Measurements from ENCODE around the gene ADAMTS2.

The ADAMTS2 gene

GRCh38 chr5:179124853-179125788 is 220.1 kb downstream of the ADAMTS2 start:
- no peak for DNase-seq (ENCODE audit: low read depth)

- no peak for DNase-seq (ENCODE audit: low read depth)
Measured at GRCh38 chr5:179124273-179124852, 220.9 kb downstream of the ADAMTS2 start.

GRCh38 chr5:179123491-179124272 is 221.6 kb downstream of the ADAMTS2 start:
- DNase-seq (ENCODE audit: low read depth), result no peak

- no peak for DNase-seq (ENCODE audit: low read depth)
Measured at GRCh38 chr5:179123109-179123426, 222.2 kb downstream of the ADAMTS2 start.

- DNase-seq (ENCODE audit: low read depth), result no peak
Measured at GRCh38 chr5:179122411-179123108, 222.7 kb downstream of the ADAMTS2 start.

DNA sequence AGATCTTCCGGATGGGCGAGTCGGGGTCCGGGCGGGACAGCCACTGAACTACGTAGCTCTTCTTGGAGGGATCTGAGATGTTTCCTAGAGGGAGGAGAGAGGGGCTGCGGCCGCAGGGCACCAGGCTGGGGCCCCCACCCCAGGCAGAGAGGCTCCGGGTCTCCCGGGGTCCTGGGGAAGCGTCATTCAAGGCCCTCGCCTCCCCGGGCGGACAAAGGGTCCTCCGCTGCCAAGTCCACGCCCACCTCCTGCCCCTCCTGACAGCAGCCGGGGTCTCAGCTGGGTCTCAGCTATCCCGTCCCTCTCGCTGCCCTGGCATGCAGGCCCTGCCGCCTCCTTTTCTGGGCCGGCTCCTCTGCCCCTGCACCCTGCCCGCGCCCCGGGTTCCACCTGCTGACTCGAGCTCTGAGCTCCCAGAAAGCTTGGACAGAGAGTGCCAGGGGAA is 223.6 kb downstream of the ADAMTS2 start:
- no peak for DNase-seq (ENCODE audit: low read depth)

- DNase-seq (ENCODE audit: low read depth), result no peak
Measured at GRCh38 chr5:179120951-179121666, 224.2 kb downstream of the ADAMTS2 start.

DNA sequence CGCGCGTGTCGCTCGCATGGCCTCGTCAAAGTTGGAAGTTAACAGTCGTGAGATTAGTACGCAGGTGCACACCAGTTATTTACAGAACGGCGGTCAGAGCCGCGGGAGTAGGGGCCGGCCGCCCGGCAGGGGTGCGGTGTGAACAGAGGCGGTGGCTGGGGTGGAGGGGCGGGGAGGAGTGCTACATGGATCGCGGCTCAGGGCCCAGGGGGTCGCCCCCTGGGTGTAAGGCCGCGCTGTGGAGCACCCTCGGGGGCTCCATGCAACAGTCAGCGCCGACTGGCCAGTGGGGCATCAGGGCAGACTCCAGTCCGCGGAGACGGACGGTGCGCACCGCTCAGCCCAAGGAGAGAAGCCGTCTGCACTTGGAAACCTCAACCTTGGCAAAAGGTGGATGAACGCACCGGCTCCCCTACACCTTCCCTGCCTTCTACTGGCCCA is 224.8 kb downstream of the ADAMTS2 start:
- DNase-seq (ENCODE audit: low read depth), result no peak

- DNase-seq (ENCODE audit: low read depth), result no peak
Measured at GRCh38 chr5:179119415-179120170, 225.7 kb downstream of the ADAMTS2 start.

- DNase-seq (ENCODE audit: low read depth), result no peak
Measured at GRCh38 chr5:179118756-179119414, 226.4 kb downstream of the ADAMTS2 start.

- no peak for DNase-seq (ENCODE audit: low read depth)
Measured at GRCh38 chr5:179118338-179118737, 226.9 kb downstream of the ADAMTS2 start.

DNA sequence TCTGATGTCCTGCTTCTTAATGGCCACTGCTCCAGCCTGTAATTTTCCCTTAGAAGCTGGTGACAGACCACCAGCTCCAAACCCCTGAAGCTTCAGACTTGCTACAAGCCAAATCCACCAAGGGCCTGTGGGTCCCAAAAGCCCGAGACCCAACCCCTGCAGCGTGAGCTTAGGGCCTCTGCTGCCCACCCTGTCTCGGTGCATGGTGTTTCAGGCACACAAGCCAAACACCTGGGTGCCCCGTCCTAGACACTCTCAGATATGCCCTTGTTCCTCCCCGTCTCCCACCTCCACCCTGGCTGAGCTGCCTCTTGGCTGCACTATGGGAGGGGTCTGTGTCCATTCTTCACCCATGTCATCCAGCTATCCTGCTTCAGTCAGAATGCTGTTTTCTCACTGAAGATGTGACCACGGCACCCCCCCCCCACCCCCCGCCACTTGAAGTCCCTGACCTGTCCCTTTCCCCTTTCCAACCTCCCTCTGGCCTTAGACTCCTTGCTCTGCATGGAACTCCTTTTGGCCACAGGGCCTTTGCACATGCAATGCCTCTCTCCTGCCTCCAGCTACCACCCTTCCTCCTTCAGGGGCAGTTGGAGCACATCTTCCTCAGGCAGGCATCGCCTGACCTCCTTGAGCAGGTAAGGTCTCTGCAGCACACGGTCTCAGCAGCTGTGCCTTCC is 229.3 kb downstream of the ADAMTS2 start:
- no peak for DNase-seq (ENCODE audit: low read depth)

DNA sequence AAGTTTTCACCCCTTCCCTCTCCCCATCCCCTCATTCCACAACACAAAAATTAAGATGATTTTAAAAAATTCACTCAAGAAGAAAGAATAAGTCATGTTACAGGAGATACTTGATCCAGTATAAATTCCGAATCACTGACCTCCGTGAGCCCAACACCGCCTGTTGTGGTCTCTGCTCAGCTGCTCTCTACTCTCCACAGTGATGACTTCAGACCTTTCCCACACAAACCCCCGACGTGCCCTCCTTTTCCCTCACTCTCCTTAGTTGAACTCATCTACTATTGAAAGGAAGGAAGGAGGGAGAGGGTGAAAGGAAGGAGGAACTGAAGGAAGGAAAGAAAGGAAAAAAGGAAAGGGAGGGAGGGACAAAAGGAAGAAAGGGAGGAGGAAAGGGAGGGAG is 230.0 kb downstream of the ADAMTS2 start:
- no peak for DNase-seq (ENCODE audit: low read depth)

DNA sequence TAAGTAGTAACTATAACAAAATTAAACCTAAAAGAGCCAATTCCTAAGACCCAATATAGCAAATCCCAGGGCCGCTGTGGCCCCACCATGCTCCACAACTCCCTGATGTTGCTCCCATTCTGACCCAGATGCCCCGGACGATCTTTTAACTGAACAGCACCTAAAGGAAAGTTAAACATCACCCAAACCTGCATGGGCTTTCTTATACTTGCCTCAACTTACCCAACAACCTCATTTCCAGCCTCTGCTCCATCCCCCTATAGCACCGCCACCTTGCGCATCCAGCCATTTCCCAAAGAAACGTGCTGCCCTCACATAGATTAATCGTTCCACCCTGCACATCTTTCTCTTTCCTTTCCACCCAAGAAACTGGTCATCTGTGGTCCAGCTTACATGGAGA is 230.5 kb downstream of the ADAMTS2 start:
- no peak for DNase-seq (ENCODE audit: low read depth)

DNA sequence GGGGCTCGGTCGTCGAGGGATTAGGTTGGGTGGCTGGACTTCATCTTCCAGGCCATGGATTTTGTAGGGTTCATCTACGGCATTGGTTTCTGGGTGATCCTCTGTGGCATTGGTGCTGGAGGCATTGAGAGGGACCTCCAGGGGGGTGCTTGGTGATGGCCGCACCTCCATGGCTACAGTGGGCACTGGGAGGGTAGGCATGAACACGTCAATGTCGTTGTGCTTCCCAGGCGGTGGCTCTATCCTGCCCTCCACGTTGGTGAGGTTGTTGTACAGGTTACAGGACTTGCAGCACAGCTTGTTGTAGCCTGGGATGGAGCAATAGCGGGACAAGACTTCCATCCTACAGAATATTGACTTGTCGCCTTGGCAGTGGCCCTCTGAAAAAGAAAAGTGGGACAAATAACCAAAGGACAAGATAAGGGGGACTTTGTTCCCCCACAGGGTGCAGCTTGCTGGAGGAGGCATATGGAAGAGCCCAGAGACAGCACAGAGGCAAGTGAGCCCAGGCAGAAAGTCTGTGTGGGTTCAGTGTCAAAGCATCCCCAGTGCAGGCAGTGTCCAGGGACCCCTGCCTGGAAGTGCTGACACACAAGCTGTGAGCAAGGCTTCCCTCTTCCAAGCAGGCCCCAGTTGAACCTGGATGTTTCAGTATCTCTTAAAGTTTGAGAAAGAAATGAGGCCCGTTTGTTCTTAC is 231.2 kb downstream of the ADAMTS2 start:
- no peak for DNase-seq (ENCODE audit: low read depth)

GRCh38 chr5:179113143-179113530 is 232.1 kb downstream of the ADAMTS2 start:
- DNase-seq (ENCODE audit: low read depth), result no peak

DNA sequence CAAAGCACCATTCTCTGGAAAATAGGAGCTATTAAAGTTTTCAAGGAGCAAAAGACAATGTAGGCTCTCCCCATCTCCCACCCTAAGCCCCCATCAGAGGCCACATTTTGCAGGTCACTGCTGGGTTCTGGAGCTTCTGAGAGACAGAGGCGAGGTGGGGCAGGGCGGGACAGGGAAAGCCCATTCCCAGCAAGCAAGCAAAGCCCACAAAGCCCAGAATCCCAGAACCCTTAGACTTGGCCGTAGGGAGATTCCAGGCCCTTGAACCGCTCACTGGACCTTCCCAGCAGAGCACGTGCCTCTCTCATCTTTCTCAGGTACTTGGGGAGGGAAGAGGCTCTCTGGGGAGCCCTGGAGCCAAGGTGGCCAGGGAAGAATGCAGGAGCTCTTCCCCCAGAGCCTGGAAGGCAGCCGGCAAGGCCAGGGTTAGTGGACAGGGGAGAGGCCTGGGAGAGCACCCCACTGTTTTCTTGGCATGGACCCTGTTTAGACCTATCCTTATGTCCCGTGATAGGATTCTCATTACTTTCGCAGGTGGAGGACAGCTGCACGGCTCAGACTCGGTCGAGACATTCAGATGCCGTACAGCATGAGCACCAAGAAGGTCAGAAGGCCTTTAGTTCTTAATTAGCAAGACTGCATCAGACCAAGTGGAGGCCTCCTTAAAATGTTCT is 232.7 kb downstream of the ADAMTS2 start:
- no peak for DNase-seq (ENCODE audit: low read depth)

All from stimulated activated CD8-positive, alpha-beta memory T cell treated with anti-CD3 and anti-CD28 coated beads, Interleukin-7, amount 100 ng/mL, for 24 hours (primary cell).